K562 (cell line): Measurements from ENCODE around the gene DBI. TPM values are rescaled to one million over a fixed set of nuclear protein-coding genes. Genes with fewer than 3 reads are reported as not detected.

Experiments
- CCNT2 ChIP-seq: IDR thresholded peaks from 2 replicates; pipeline ENCODE4 v1.6.1; 2011; ENCODE audit warnings: borderline replicate concordance, low read depth, mild to moderate bottlenecking, moderate library complexity, mixed read lengths, low read length; ENCODE audit not compliant: insufficient read length; ENCODE audit errors: extremely low read depth
- ELK3 ChIP-seq: fragments of 450-650 bp; formaldehyde crosslinking; IDR thresholded peaks from 2 replicates; pipeline ENCODE4 v1.4.0; 2020; ENCODE audit warnings: mild to moderate bottlenecking
- HLTF ChIP-seq: fragments of 450-650 bp; IDR thresholded peaks from 2 replicates; pipeline ENCODE4 v1.6.1; 2016
- MBD1 ChIP-seq: fragments of 250-450 bp; sonication (Bioruptor Pico); IDR thresholded peaks from 2 replicates; pipeline ENCODE4 v1.8.0; 2022; ENCODE audit warnings: inconsistent platforms
- MYNN ChIP-seq, 2 experiments: sonication (generic); formaldehyde crosslinking in 1 of 2; IDR thresholded peaks; 2 replicates each; pipeline versions ENCODE4 v1.5.0 to v1.6.1; 2016 to 2020; ENCODE audit warnings: antibody characterized with exemption in 1 of 2, missing genetic modification reagents in 1 of 2
- PRDM10 ChIP-seq: fragments of 450-650 bp; IDR thresholded peaks from 2 replicates; pipeline ENCODE4 v1.6.1; 2018; ENCODE audit not compliant: partially characterized antibody
- SMARCA4 ChIP-seq: fragments of 450-650 bp; IDR thresholded peaks from 2 replicates; pipeline ENCODE4 v1.6.1; 2016
- TAF1 ChIP-seq: IDR thresholded peaks from 2 replicates; pipeline ENCODE4 v1.6.1; 2011; ENCODE audit warnings: mild to moderate bottlenecking, low read length, moderate library complexity; ENCODE audit not compliant: insufficient read depth, control insufficient read depth, severe bottlenecking; ENCODE audit errors: extremely low read depth
- ZBTB1 ChIP-seq: sonication (generic); formaldehyde crosslinking; IDR thresholded peaks from 2 replicates; pipeline ENCODE4 v1.8.1; 2023; ENCODE audit warnings: missing genetic modification reagents, low read depth, mild to moderate bottlenecking, borderline replicate concordance
- ZBTB11 ChIP-seq, 3 experiments: fragments of 200-800 bp in 1 of 3; fragments of 250-450 bp in 1 of 3; fragments of 450-650 bp in 1 of 3; sonication (Bioruptor Pico) in 1 of 3; sonication (Bioruptor generic) in 1 of 3; formaldehyde crosslinking in 1 of 3; IDR thresholded peaks; 2 replicates each; pipeline versions ENCODE4 v1.6.1 to v1.8.0; 2016 to 2022; ENCODE audit warnings: mild to moderate bottlenecking in 2 of 3, missing genetic modification characterization in 2 of 3, missing compliant biosample characterization in 1 of 3, moderate library complexity in 1 of 3
- ZBTB12 ChIP-seq: fragments of 250-450 bp; sonication (Bioruptor Pico); IDR thresholded peaks from 2 replicates; pipeline ENCODE4 v1.4.0; 2020
- ZNF354B ChIP-seq: fragments of 250-450 bp; sonication (Bioruptor Pico); IDR thresholded peaks from 2 replicates; pipeline ENCODE4 v1.4.0; 2020
- ZNF41 ChIP-seq: fragments of 250-450 bp; sonication (Bioruptor Pico); conservative IDR thresholded peaks from 2 replicates; pipeline ENCODE4 v1.4.0; 2020; ENCODE audit warnings: mild to moderate bottlenecking
- ZNF766 ChIP-seq: fragments of 200-800 bp; sonication (Bioruptor generic); conservative IDR thresholded peaks from 2 replicates; pipeline ENCODE4 v1.6.1; 2016; ENCODE audit warnings: missing genetic modification characterization, missing compliant biosample characterization
- polyA plus RNA-seq, 8 experiments: library from polyadenylated mRNA; depleted of rRNA in 4 of 8; stranded (reverse) in 5 of 8; unstranded in 3 of 8; fragments of >200 nt; fragmentation: Nextera tagmentation in 2 of 8; fragmentation: Illumina TruSeq in 1 of 8; extraction: Ambion mirVana in 2 of 8; extraction: Trizol in 1 of 8; gene quantifications; 2 replicates each; pipeline versions ENCODE4 v1.2.1 to v1.2.3, GENCODE V29; 2011 to 2014; ENCODE audit warnings: inconsistent platforms in 1 of 8, missing spikeins in 1 of 8
- total RNA-seq, 7 experiments: library from RNA; depleted of rRNA in 6 of 7; stranded (reverse); fragments of >200 nt in 6 of 7; fragmentation: Illumina TruSeq in 2 of 7; extraction: Trizol in 2 of 7; gene quantifications; 2 replicates each; pipeline versions ENCODE4 v1.2.1 to v1.2.3, GENCODE V29; 2011 to 2021; ENCODE audit warnings: low replicate concordance in 1 of 7

DBI gene
- total and polyA plus RNA-seq, 9 of the 15 experiments (the other 6 are each of a cell fraction or from before 2014, with no cell fraction given), result 55.8 to 443 (median 194) TPM

- no peak for TF ChIP-seq PRDM10
- TF ChIP-seq CCNT2, result no peak
- TF ChIP-seq ZNF766 (CRISPR knock-in tag), result peak; percentile 90
- TF ChIP-seq ZBTB12, result peak; percentile 79
- no peak for TF ChIP-seq ZBTB1 (CRISPR knock-in tag)
- peak in 1 of 3 experiments; percentile 70; a peak in 2 of 6 replicates for TF ChIP-seq ZBTB11 (CRISPR knock-in tag; IDR thresholded peaks at IDR 0.05)
- 0 out of 2 replicates have a peak, but pooled peaks have one; percentile 16 for TF ChIP-seq MYNN (IDR thresholded peaks at IDR 0.05)
- no peak for TF ChIP-seq MYNN (CRISPR knock-in tag; IDR thresholded peaks at IDR 0.05)
- TF ChIP-seq ZNF354B (CRISPR knock-in tag), result peak; percentile 87
- peak; percentile 56; the same call in 1 of the 2 replicates for TF ChIP-seq MBD1 (CRISPR knock-in tag)
- no peak for TF ChIP-seq TAF1
- TF ChIP-seq ELK3 (CRISPR knock-in tag), result peak; percentile 77; the same call in 1 of the 2 replicates
- no peak for TF ChIP-seq HLTF
- TF ChIP-seq ZNF41 (CRISPR knock-in tag), result peak; percentile 84
- peak; percentile 61; the same call in 1 of the 2 replicates for TF ChIP-seq SMARCA4
Observed at GRCh38 chr2:119338826-119339561, 27.8 kb upstream of the DBI start (continued).
